ENCODE measurements around the gene DLGAP1. TPM values are rescaled to one million over a fixed set of nuclear protein-coding genes. Genes with fewer than 3 reads are reported as not detected.

Gene DLGAP1
- total RNA-seq, 1 donor from 2014 or later = 0.63 TPM

DNA sequence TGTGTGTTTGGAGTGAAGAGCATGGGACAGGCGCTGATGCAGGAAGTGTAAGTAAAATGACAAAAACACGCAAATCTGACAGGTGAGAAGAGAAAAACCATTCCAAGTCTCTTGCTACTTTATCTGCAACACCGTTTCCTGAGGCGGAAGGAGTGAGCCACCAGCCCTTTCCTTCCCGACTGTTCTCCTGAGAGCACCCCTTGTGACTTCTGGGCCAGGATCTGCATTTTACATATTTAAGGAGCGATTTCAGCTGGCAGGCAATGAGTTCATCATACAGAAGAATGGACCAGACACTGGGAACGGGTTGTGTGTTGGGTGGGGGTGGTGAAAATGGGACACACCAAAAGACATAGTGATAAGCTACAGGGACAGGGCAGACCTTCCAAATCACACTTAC, 727.8 kb downstream of the DLGAP1 start:
- no peak overlapping the region for H3K4me3 ChIP-seq (ENCODE audit: low read depth, low read length)
- DNase-seq (ENCODE audit: low read depth) = no peak
- TF ChIP-seq, protein P1, sequence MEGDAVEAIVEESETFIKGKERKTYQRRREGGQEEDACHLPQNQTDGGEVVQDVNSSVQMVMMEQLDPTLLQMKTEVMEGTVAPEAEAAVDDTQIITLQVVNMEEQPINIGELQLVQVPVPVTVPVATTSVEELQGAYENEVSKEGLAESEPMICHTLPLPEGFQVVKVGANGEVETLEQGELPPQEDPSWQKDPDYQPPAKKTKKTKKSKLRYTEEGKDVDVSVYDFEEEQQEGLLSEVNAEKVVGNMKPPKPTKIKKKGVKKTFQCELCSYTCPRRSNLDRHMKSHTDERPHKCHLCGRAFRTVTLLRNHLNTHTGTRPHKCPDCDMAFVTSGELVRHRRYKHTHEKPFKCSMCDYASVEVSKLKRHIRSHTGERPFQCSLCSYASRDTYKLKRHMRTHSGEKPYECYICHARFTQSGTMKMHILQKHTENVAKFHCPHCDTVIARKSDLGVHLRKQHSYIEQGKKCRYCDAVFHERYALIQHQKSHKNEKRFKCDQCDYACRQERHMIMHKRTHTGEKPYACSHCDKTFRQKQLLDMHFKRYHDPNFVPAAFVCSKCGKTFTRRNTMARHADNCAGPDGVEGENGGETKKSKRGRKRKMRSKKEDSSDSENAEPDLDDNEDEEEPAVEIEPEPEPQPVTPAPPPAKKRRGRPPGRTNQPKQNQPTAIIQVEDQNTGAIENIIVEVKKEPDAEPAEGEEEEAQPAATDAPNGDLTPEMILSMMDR (conservative IDR thresholded peaks at IDR 0.05; ENCODE audit: low read depth, low read length) = no peak

DNA sequence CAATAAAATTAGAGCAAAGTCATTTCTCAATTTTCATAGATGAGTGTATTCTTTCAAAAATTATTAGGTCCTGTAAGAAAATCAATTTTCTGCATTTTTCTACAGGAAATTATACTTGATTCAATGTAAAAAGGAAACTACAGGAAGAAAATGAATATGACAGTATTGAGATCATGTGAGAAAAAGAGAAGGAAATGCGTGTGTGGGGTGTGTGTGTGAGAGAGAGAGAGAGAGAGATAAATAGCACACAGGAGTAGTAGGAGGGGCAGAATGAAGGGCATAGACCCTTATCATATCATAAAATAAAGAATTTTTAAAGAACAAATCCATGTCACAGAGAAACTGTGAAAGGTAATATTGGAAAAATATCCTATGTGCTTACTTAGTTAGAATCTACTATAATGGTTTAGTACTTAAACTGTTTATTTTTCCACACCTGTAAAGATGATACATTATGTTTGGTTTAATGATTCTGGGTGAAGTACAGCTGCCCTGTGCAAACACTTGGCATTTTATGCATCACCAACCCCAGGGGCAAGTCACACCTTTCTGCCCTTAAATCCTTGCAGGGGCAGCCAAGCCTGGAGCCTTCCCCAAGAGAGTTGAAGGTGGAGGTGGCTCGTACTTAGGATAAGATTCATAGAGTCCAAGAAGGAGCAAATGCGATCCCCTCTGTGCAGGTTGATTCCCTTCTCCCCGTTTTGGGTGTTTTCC, 728.7 kb downstream of the DLGAP1 start:
- no peak for DNase-seq (ENCODE audit: low read depth)
- TF ChIP-seq, protein P1 (conservative IDR thresholded peaks at IDR 0.05; ENCODE audit: low read depth, low read length) = no peak
- no peak overlapping the region for H3K4me3 ChIP-seq (ENCODE audit: low read depth, low read length)

DNA sequence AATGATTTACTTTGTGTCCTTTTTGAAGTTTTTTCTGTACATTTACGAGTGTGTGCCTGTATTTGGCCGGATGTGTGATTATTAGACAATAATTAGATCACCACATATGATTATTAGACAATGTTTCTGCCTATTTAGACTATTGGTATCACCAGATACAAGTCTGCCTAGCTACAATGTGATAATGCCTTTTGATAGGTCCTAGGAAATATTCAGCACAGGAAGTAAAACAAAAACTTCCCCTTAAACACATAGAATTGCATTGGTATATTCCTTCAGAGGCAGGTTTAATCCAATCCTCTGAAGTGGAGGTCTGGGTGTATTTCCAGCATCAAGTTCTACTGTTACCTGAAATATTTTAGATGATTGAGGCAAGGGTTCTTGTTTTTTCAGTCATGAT, 730.0 kb downstream of the DLGAP1 start:
- H3K4me3 ChIP-seq (ENCODE audit: low read depth, low read length) = no peak overlapping the region
- TF ChIP-seq, protein P1 (conservative IDR thresholded peaks at IDR 0.05; ENCODE audit: low read depth, low read length) = no peak
- DNase-seq (ENCODE audit: low read depth) = no peak

DNA sequence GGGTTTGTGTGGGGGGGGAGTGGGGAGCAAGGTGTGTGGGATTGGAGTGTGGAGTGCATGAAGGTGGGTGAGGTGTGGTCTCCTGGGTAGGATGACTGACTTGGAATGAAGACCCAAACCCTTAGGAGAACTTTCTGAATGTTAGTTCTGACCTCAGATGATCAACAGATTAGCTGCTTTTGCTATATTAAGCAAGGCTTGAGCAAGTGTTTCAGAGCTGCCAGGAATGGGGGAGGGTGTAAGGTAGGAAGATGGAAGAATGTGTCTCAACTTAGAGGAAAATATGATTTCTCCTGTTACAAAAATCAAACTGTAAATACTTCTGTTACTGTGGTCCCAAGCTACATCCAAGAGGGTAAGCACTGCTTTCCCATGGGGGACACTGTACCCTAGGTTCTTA, 731.6 kb downstream of the DLGAP1 start:
- TF ChIP-seq, protein P1 (conservative IDR thresholded peaks at IDR 0.05; ENCODE audit: low read depth, low read length) = no peak
- H3K4me3 ChIP-seq (ENCODE audit: low read depth, low read length) = no peak overlapping the region
- no peak for DNase-seq (ENCODE audit: low read depth)

DNA sequence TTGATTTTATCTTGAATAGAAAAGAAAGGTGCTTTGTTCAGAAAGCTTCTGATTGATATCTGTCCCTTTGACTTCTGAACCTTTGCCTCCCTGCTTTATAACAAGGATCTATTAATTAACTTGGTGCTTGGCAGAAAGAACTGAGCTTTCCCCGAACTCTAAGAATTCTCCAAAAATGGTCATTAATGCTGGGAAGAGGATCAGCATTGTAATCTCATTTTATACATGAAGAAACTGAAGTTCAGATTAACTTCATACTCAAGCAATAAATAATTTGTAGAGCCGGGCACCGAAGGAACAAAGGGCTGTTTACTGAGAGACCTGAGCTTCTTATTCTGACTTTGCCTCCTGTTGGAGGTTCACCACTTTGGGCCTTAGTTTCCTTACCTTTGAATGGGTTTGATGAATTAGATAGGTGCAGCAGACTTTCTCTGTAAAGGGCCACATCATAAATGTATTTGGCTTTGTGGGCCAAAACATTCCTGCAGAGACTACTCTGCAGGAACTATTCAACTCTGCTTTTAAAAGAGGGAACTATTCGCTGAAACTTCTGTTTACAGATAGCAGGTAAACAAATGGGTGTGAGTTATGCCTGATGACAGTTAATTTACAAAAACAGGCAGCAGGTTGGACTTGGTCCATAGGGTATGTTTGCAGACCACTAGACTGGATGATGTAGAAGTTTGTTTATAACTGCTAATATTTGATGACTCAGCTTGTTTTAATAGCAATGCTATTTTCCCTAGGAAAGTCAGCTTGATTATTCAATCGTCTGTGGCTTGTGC, 732.3 kb downstream of the DLGAP1 start:
- no peak overlapping the region for H3K4me3 ChIP-seq (ENCODE audit: low read depth, low read length)
- TF ChIP-seq, protein P1 (conservative IDR thresholded peaks at IDR 0.05; ENCODE audit: low read depth, low read length) = no peak
- DNase-seq (ENCODE audit: low read depth) = no peak

DNA sequence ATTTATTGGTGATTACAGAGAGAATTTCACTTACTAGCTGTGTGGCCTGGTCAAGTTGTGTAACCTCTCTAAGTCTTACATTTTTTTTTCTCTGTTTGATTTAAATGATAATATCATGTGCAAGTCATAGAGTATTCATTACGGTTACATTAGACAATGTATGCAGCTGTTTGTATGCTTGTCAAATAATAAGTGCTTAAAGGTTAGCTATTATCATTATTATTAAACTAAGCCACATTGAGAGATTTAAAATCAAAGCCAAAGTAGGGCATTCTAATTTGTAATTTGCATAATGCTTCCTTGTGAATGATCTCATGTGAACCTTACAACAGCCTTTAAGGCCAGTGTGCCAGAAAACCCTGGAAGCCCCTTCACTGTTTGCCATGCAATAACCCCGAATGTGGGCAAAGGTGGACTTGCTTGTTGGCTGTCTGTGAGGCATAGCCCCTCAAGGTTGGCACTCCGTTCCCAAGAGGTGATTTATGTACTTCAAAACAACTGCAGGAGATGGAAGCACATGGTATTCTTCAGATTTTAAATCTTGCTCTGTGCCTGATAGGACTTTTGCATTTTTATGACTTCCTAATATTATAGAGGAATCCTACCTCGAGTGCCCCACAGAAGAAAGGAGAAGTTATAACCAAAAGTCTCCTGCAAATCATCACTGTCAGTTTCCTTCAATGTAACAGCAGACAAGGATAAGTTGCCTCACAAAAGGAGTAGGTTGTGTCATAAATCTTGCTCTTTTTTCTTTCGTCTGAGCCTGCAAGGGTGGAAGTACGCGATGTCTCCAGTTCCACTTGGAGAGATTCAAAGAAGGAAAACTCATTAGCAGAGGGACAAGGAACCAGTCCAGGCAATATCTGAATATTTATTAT, 733.1 kb downstream of the DLGAP1 start:
- no peak overlapping the region for H3K4me3 ChIP-seq (ENCODE audit: low read depth, low read length)
- TF ChIP-seq, protein P1 (conservative IDR thresholded peaks at IDR 0.05; ENCODE audit: low read depth, low read length) = no peak
- no peak for DNase-seq (ENCODE audit: low read depth)
